ENCODE results near the gene WDR18. TPM values are rescaled to one million over a fixed set of nuclear protein-coding genes. Genes with fewer than 3 reads are reported as not detected.
A peak's percentile ranks its signal among the peaks of the same experiment; 100 is the strongest.

The WDR18 gene
- total RNA-seq, 1 experiment from 2014 or later: 96.8 TPM

DNA sequence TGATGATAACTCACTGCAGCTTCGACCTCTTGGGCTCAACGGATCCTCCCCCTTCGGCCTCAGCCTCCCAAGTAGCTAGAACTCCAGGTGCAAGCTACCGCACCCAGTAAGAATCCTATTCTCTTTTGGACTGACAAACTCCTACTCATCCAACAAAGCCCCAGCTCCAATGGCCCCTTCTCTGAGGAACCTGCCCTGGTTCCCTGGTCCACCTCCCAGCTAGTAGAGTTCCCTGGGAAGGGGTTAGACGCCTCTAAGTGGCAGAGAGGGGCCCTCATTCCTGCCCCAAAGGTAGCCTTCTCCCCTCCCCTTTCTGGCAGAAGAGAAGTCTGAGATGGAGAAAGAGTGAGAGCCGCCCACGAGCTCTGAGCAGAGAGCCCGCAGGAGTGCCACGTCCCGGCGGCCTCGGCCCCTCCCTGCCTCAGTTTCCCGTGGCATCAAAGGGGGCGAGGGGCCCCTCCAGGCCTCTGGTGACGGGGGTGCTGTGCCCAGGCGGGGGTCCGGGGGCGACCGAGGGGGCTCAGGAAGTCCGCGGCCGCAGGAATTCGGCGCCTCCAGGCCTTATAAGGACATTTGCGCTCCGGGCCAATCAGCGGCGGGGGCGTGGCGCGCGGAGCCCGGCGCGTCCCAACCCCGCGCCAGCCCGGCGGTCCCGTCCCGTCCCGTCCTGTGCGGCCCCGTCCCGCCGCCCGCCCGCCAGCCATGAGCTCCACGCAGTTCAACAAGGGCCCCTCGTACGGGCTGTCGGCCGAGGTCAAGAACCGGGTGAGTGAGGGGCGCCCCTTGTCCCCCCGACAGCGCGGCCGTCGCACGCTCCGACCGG is 42.0 kb downstream of the WDR18 start, which contains the start of gene CNN2:
TSS of gene CNN2 (plus strand) at position 649 of the 823 bp plus-strand sequence. CDS start at position 703, 54 bp downstream.
- TF ChIP-seq, protein P1, sequence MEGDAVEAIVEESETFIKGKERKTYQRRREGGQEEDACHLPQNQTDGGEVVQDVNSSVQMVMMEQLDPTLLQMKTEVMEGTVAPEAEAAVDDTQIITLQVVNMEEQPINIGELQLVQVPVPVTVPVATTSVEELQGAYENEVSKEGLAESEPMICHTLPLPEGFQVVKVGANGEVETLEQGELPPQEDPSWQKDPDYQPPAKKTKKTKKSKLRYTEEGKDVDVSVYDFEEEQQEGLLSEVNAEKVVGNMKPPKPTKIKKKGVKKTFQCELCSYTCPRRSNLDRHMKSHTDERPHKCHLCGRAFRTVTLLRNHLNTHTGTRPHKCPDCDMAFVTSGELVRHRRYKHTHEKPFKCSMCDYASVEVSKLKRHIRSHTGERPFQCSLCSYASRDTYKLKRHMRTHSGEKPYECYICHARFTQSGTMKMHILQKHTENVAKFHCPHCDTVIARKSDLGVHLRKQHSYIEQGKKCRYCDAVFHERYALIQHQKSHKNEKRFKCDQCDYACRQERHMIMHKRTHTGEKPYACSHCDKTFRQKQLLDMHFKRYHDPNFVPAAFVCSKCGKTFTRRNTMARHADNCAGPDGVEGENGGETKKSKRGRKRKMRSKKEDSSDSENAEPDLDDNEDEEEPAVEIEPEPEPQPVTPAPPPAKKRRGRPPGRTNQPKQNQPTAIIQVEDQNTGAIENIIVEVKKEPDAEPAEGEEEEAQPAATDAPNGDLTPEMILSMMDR (IDR thresholded peaks at IDR 0.05; ENCODE audit: insufficient read depth in 1 of 2, low read depth in 1 of 2, low read length in 1 of 2, severe bottlenecking in 1 of 2, unreplicated experiment in 1 of 2): no peak
- Mint-ChIP-seq H3K27me3 (ENCODE audit: insufficient read depth, unreplicated experiment) (no peaks in the 10 kb centered on the region), H3K27ac (ENCODE audit: unreplicated experiment) (peak within 1 kb of the TSS; percentile 95), H3K9me3 (ENCODE audit: unreplicated experiment) (no peaks in the 10 kb centered on the region), H3K36me3 (ENCODE audit: insufficient read depth, unreplicated experiment) (peaks cover 37% of the 10 kb centered on the region), H3K4me3 (ENCODE audit: unreplicated experiment) (peak within 1 kb of the TSS; percentile 81), H3K4me1 (ENCODE audit: low read depth, unreplicated experiment) (peaks cover 19% of the 10 kb centered on the region)
- intact Hi-C loops (cut with micrococcal nuclease; ENCODE audit: unreplicated experiment): loop anchor here (10.0 kb wide), 1 partner anchor 79 kb away; the partner anchor contains the start of gene GPX4
- Histone ChIP-seq H3K36me3 (ENCODE audit: control insufficient read depth, insufficient read depth, low read length) (no peaks in the 10 kb centered on the region), H3K27me3 (replicated peaks; ENCODE audit: control insufficient read depth, insufficient read depth, low read length) (no peaks in the 10 kb centered on the region), H3K4me3 (ENCODE audit: low read depth, low read length) (peak within 1 kb of the TSS; percentile 73), H3K4me1 (peaks cover 7% of the 10 kb centered on the region; the same call in 1 of the 2 replicates), H3K9me3 (no peaks in the 10 kb centered on the region)
- POLR2A ChIA-PET: interaction anchor here (0.6 to 1.8 kb wide), 10 partner anchors 12 to 243 kb away, joined by 3 to 33 read pairs (median 5); partner anchors contain the start of genes ABCA7, ARHGAP45, CIRBP and GPX4
- TSS peak; percentile 60 for BruUV-seq (replicated peaks)
- DNase-seq: peak; percentile 81 to 88
- CTCF ChIA-PET: interaction anchor here (0.6 to 1.7 kb wide), 5 partner anchors 17 to 257 kb away, joined by 3 to 8 read pairs (median 3); no protein-coding TSS in a partner anchor

DNA sequence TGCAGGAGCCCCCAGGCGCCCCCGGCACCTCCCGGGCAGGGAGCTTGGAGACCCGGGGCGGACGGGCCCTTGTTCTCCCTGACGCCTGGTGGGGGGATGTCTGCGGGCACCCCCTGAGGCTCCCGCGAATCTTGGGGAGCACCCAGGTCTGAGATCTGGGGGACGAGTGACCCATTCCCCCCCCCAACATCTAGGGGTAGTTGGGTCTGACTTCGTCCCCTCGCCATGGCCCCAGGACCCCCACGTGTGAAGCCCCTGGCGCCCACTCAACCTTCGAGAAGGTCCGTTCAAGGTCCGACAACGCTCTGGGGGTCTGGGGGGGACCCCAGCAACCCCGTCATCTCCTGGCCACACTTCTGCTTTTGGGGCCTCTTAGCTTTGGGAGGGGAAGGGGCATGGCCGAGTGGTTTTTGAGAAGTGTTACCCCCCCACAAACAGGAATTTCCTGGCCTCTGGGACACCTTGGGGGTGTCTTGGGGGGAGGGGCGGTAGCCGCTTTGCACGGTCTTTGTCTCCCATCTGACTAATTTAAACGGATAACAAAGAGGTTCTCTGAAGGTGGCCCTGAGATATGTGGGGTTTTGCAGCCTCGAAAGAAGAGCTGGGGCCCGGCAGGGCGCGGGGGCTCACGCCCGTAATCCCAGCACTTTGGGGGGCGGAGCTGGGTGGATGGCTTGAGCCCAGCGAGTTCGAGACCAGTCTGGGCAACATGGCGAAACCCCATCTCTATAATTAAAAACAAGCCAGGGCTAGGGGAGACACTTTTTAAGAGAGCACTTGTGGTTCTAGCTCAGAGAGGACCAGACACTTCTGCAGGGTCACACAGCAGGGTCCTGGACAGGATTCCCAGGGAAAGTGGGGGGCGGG is 42.9 kb downstream of the WDR18 start:
- Histone ChIP-seq H3K27me3 (replicated peaks; ENCODE audit: control insufficient read depth, insufficient read depth, low read length) (no peaks in the 10 kb centered on the region), H3K9me3 (no peaks in the 10 kb centered on the region), H3K4me3 (ENCODE audit: low read depth, low read length) (peak overlapping the region; percentile 73), H3K4me1 (peaks cover 7% of the 10 kb centered on the region; the same call in 1 of the 2 replicates), H3K36me3 (ENCODE audit: control insufficient read depth, insufficient read depth, low read length) (no peaks in the 10 kb centered on the region; the same call in 1 of the 2 replicates)
- H3K9me3 Mint-ChIP-seq (ENCODE audit: unreplicated experiment): no peaks in the 10 kb centered on the region
- no peaks in the 10 kb centered on the region for H3K27me3 Mint-ChIP-seq (ENCODE audit: insufficient read depth, unreplicated experiment)
- BruUV-seq (replicated peaks): TSS peak; percentile 88
- peak overlapping the region; percentile 81 for H3K4me3 Mint-ChIP-seq (ENCODE audit: unreplicated experiment)
- POLR2A ChIA-PET: interaction anchor here (0.5 to 1.8 kb wide), 12 partner anchors 11 to 242 kb away, joined by 3 to 33 read pairs (median 5); partner anchors contain the start of genes ABCA7, ARHGAP45, CIRBP and GPX4
- CTCF ChIA-PET: interaction anchor here (0.5 to 1.7 kb wide), 5 partner anchors 16 to 257 kb away, joined by 3 to 8 read pairs (median 3); no protein-coding TSS in a partner anchor
- H3K36me3 Mint-ChIP-seq (ENCODE audit: insufficient read depth, unreplicated experiment): peaks cover 33% of the 10 kb centered on the region
- peak overlapping the region; percentile 76 for H3K27ac Mint-ChIP-seq (ENCODE audit: unreplicated experiment)
- no peak for DNase-seq
- intact Hi-C loops (cut with micrococcal nuclease; ENCODE audit: unreplicated experiment): loop anchor here (10.0 kb wide), 1 partner anchor 78 kb away; the partner anchor contains the start of gene GPX4
- TF ChIP-seq, protein P1 (IDR thresholded peaks at IDR 0.05; ENCODE audit: insufficient read depth in 1 of 2, low read depth in 1 of 2, low read length in 1 of 2, severe bottlenecking in 1 of 2, unreplicated experiment in 1 of 2): no peak
- peaks cover 13% of the 10 kb centered on the region for H3K4me1 Mint-ChIP-seq (ENCODE audit: low read depth, unreplicated experiment)
